OCI-LY7 (cell line): ENCODE data around the gene COPS9. TPM values are rescaled to one million over a fixed set of nuclear protein-coding genes. Genes with fewer than 3 reads are reported as not detected.
A peak's percentile ranks its signal among the peaks of the same experiment; 100 is the strongest.

Experiments
- BruUV-seq: library from RNA; stranded (reverse); fragments of 400-500 nt; replicated peaks from 2 replicates; lab custom pipeline; 2021; lab: Mats Ljungman, UMichigan
- CTCF ChIA-PET: fragments of 300-600 bp; sonication (Branson Sonifier 250); formaldehyde crosslinking; loops from one replicate; lab custom pipeline; 2022; ENCODE audit warnings: antibody characterized with exemption; ENCODE audit not compliant: unreplicated experiment; lab: Charles Lee
- POLR2A ChIA-PET: fragments of 300-600 bp; sonication (Branson Sonifier 250); formaldehyde crosslinking; loops from one replicate; lab custom pipeline; 2022; ENCODE audit warnings: antibody characterized with exemption; lab: Charles Lee
- DNase-seq: peaks from one replicate; pipeline ENCODE4 v3.0.0-alpha.2; 2015; ENCODE audit warnings: low spot score
- H2AFZ ChIP-seq: fragments of 200-600 bp; sonication (generic), shearing (Covaris generic); 2 replicates; pipeline ENCODE4 v1.6.1; 2014; ENCODE audit warnings: mild to moderate bottlenecking, antibody characterized with exemption, low read length, moderate library complexity
- H3K27ac ChIP-seq: fragments of 200-600 bp; sonication (generic); 2 replicates; pipeline ENCODE4 v1.5.1; 2014; ENCODE audit warnings: mixed run types, low read depth, mild to moderate bottlenecking, moderate library complexity, low read length, inconsistent platforms; ENCODE audit not compliant: poor library complexity, severe bottlenecking
- H3K36me3 ChIP-seq: fragments of 200-600 bp; sonication (generic); 2 replicates; pipeline ENCODE4 v1.6.1; 2014; ENCODE audit warnings: mild to moderate bottlenecking, antibody characterized with exemption, low read length, moderate library complexity, mixed read lengths; ENCODE audit not compliant: insufficient read depth
- H3K4me1 ChIP-seq: fragments of 200-600 bp; sonication (generic); 2 replicates; pipeline ENCODE4 v1.5.1; 2014; ENCODE audit warnings: mild to moderate bottlenecking, low read length; ENCODE audit not compliant: insufficient read depth, poor library complexity, severe bottlenecking
- H3K4me2 ChIP-seq: fragments of 200-600 bp; sonication (generic); 2 replicates; pipeline ENCODE4 v1.6.1; 2014; ENCODE audit warnings: mild to moderate bottlenecking, low read length
- H3K4me3 ChIP-seq: fragments of 200-600 bp; sonication (generic); 2 replicates; pipeline ENCODE4 v1.5.1; 2014; ENCODE audit warnings: mild to moderate bottlenecking, low read depth, low read length; ENCODE audit not compliant: poor library complexity, severe bottlenecking
- H3K79me2 ChIP-seq: fragments of 200-600 bp; sonication (generic); 2 replicates; pipeline ENCODE4 v1.6.1; 2016; ENCODE audit warnings: low read depth, mild to moderate bottlenecking, low read length, moderate library complexity, mixed read lengths; ENCODE audit not compliant: insufficient read depth
- H3K9me2 ChIP-seq: fragments of 200-600 bp; sonication (generic); 2 replicates; pipeline ENCODE4 v1.6.1; 2016; ENCODE audit warnings: mild to moderate bottlenecking, low read length, mixed read lengths; ENCODE audit not compliant: insufficient read depth
- H3K9me3 ChIP-seq: fragments of 200-600 bp; sonication (generic); 2 replicates; pipeline ENCODE4 v1.6.1; 2014; ENCODE audit warnings: mild to moderate bottlenecking, mixed run types, low read length, mixed read lengths
- H4K20me1 ChIP-seq: fragments of 200-600 bp; sonication (generic); 2 replicates; pipeline ENCODE4 v1.6.1; 2014; ENCODE audit warnings: mild to moderate bottlenecking, antibody characterized with exemption, low read length, moderate library complexity, mixed read lengths; ENCODE audit not compliant: insufficient read depth
- EZH2phosphoT487 ChIP-seq: fragments of 200-600 bp; sonication (generic); IDR thresholded peaks from 2 replicates; pipeline ENCODE4 v1.6.1; 2018; ENCODE audit warnings: low read depth, borderline replicate concordance, mild to moderate bottlenecking, mixed run types, antibody characterized with exemption, low read length, moderate library complexity, mixed read lengths
- intact Hi-C: fragments of 100-400 bp; cut with micrococcal nuclease; formaldehyde crosslinking; loops from one replicate; pipeline ENCODE4 v1.10.0; 2022; ENCODE audit not compliant: unreplicated experiment
- total RNA-seq, 2 experiments: library from RNA; depleted of rRNA in 1 of 2; stranded (reverse); fragments of >200 nt in 1 of 2; shearing (Covaris generic) in 1 of 2; gene quantifications; 2 replicates each; pipeline ENCODE4 v1.2.3, GENCODE V29; 2014 to 2022
- TF ChIP-seq, protein P1 (sequence below): fragments of 200-600 bp; sonication (generic); conservative IDR thresholded peaks from 2 replicates; pipeline ENCODE4 v1.5.1; 2014; ENCODE audit warnings: mild to moderate bottlenecking, antibody characterized with exemption, low read length, moderate library complexity, mixed read lengths

The COPS9 gene
- total RNA-seq, 2 experiments from 2014 or later = 106 to 159 TPM

- H3K4me3 ChIP-seq = no peak overlapping the region
- no peaks in the 10 kb centered on the region for H3K36me3 ChIP-seq
- CTCF ChIA-PET = no interaction called here
- no peaks in the 10 kb centered on the region for H3K9me2 ChIP-seq
- no peaks in the 10 kb centered on the region for H3K79me2 ChIP-seq
- H4K20me1 ChIP-seq = no peaks in the 10 kb centered on the region; the same call in 1 of the 2 replicates
- H3K4me1 ChIP-seq = no peaks in the 10 kb centered on the region
- POLR2A ChIA-PET = interaction anchor here (1.3 kb wide), 1 partner anchor 82 kb away, joined by 3 read pairs; no protein-coding TSS in a partner anchor
- H2AFZ ChIP-seq = no peak overlapping the region
- no peaks in the 10 kb centered on the region for H3K9me3 ChIP-seq
- TF ChIP-seq, protein P1, sequence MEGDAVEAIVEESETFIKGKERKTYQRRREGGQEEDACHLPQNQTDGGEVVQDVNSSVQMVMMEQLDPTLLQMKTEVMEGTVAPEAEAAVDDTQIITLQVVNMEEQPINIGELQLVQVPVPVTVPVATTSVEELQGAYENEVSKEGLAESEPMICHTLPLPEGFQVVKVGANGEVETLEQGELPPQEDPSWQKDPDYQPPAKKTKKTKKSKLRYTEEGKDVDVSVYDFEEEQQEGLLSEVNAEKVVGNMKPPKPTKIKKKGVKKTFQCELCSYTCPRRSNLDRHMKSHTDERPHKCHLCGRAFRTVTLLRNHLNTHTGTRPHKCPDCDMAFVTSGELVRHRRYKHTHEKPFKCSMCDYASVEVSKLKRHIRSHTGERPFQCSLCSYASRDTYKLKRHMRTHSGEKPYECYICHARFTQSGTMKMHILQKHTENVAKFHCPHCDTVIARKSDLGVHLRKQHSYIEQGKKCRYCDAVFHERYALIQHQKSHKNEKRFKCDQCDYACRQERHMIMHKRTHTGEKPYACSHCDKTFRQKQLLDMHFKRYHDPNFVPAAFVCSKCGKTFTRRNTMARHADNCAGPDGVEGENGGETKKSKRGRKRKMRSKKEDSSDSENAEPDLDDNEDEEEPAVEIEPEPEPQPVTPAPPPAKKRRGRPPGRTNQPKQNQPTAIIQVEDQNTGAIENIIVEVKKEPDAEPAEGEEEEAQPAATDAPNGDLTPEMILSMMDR = peak; percentile 90
- no peak for TF ChIP-seq EZH2phosphoT487
- no TSS peak for BruUV-seq
- H3K4me2 ChIP-seq = no peak overlapping the region
- H3K27ac ChIP-seq = no peak overlapping the region
- intact Hi-C loops = loop anchor here (1.0 to 10.0 kb wide), 2 partner anchors 83 to 1109 kb away; no protein-coding TSS in a partner anchor
- DNase-seq = peak; percentile 58
Observed at GRCh38 chr2:240143801-240144648, 7.9 kb upstream of the COPS9 start.

- Histone ChIP-seq H3K4me1 (no peaks in the 10 kb centered on the region), H3K27ac (no peak overlapping the region), H4K20me1 (no peaks in the 10 kb centered on the region; the same call in 1 of the 2 replicates), H3K9me2 (no peaks in the 10 kb centered on the region), H3K36me3 (no peaks in the 10 kb centered on the region), H3K4me2 (no peak overlapping the region), H3K9me3 (no peaks in the 10 kb centered on the region), H3K79me2 (no peaks in the 10 kb centered on the region), H3K4me3 (no peak overlapping the region), H2AFZ (no peak overlapping the region)
- TF ChIP-seq, protein P1 = no peak
- no peak for TF ChIP-seq EZH2phosphoT487
- intact Hi-C loops = loop anchor here (10.0 kb wide), 1 partner anchor 1108 kb away; no protein-coding TSS in a partner anchor
- no peak for DNase-seq
- POLR2A ChIA-PET = interaction anchor here (1.3 kb wide), 1 partner anchor 82 kb away, joined by 3 read pairs; no protein-coding TSS in a partner anchor
- no TSS peak for BruUV-seq
- CTCF ChIA-PET = no interaction called here
Observed at GRCh38 chr2:240143276-240143675, 7.2 kb upstream of the COPS9 start.
